Bone marrow (tissue), 2 donors: ENCODE results near the gene CHST14.

Experiments used
- DNase-seq, 2 donors: peaks; one replicate each; lab custom pipeline; 2025; lab: John Stamatoyannopoulos, UW

Gene CHST14, protein sequence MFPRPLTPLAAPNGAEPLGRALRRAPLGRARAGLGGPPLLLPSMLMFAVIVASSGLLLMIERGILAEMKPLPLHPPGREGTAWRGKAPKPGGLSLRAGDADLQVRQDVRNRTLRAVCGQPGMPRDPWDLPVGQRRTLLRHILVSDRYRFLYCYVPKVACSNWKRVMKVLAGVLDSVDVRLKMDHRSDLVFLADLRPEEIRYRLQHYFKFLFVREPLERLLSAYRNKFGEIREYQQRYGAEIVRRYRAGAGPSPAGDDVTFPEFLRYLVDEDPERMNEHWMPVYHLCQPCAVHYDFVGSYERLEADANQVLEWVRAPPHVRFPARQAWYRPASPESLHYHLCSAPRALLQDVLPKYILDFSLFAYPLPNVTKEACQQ

DNA sequence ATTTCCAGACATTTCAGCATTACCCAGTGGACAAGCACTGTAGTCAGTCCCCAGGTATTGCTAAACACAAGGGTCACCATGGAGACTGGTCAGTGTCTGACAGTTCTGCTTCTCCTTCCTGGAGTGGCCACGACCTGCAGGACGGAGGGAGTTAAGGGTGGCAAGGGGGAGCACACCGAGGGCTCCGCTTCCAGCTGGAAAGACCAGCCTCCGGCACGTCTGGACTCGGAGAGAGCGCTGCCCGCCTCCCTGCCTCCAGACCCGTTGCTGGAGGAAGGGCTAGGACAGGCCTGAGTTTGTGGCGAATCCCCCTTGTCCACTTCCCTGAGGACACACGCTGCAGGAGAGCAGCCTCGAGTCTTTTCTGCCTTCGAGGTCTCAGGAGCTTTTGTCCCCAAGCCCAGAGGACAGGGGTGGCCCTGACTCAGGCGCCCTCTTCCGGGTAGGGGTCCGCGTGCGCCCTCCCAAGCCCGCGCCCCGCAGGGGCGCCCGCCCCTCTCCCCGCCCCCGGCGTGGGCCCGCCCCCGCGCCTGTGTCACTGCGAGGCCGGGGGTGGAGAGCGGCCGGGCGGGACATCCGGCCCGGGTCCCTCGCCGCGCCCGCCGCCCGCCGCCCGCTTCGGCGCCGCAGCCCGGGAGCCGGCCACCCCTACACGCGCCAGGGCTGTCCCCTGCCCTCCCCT lies at the start of gene CHST14:
CHST14 (plus strand) TSS at position 562 of the 682 bp plus-strand sequence. CDS start 230 bp downstream, outside the sequence.
- DNase-seq: peak in 1 of 2 donors; percentile 47

DNA sequence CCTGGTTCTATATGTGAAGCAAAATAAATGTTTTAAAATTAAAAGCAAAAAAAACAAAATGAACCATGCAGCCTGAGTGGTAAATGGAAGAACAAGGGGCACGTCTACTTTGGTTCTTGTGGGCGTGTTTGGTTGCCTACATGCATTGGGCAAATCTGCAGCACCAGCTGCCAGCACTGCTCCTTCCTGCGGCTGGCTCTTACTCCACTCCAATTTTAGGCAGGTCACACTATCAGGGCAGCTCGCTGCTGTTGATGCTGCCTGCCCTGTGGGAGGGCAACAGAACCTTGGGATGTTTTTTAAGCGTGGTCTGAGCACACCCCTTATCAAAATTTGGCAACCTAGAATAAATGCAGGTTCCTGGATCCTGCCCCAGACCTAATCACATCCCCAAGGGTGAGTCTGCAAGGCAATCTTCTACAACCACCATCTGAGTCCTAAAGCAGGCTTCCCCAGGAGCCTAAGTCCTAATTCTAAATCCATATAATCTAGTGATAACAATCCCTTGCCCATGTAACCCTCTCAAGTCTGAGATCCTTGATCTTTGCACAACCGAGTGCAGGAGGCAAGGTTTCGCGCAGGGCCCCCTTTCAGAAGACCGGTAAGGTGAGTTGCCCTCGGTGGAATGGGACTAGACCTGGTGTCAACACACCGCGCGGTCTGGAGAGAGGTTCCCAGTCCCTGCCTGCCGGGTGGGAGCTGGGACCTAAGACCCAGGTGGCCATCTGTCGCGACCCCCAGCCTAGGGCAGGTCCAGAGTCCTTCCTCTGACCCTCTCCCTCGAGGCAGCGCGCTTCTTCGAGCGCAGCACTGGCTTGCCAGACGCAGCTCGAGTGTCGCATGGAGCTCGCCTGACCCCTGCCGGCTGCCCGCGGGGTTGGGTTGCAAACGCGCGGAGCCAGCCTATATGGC lies 49.3 kb upstream of the CHST14 start:
- DNase-seq: peak; percentile 10 to 69

DNA sequence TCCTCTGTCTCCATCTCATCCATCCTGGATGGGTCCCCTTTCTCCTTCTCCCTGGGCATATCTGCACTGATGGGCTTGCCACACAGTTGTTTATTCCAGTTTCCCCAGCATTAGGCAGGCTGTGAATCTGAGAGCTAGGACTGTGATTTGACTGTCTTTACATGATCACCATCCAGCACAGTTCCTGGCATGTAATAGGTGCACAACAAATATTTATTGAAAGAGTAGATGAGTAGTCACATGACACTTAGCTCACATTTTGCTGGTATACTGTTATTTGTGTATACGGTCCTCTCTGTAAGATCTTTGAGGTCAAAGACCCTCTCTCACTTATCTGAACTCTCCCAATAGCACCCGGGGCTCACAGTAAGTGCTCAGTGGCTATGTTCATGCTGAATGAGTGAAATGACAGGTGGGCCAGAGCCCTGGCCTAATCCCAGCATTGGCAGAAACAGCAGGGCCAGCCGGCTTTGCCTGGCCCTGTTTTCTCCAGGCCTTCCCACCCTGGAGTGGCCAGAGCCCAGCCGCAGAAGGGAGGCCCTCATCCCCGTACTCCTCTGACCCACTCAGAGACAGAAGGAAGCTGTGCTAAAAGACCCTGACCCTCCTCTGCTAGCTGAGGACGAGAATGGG lies 46.2 kb upstream of the CHST14 start:
- DNase-seq: no peak

DNA sequence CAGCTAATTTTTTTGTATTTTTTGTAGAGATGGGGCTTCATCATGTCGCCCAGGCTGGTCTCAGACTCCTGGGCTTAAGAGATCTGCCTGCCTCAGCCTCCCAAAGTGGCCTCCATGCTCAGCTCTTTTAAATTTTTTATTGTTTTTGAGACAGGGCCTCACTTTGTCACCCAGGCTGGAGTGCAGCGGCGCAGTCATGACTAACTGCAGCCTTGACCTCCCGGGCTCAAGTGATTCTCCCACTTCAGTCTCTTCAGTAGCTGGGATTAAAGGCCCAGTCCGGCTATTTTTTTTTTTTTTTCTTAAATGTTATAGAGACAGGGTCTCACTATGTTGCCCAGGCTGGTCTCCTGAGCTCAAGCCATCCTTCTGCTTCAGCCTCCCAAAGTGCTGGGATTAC lies 45.1 kb upstream of the CHST14 start:
- no peak for DNase-seq

DNA sequence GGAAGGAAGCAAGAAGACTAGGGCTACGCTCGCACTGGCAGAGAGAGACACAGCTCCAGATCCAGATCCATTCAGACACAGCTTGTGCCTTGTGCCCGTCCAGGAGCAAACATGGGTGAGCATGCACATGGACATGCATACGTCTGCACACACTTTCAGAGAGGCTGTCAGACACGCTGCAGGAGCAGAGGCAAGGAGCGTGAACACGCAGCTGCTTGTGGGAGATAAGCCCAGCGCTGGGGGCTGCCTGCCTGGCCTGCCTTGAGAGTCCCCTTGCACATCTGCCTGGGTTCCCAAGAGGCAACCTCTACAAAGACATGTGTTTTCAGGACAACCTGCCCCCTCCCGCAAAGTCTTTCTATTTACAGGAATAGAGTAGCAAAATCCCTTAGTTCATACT lies 43.6 kb upstream of the CHST14 start:
- no peak for DNase-seq

DNA sequence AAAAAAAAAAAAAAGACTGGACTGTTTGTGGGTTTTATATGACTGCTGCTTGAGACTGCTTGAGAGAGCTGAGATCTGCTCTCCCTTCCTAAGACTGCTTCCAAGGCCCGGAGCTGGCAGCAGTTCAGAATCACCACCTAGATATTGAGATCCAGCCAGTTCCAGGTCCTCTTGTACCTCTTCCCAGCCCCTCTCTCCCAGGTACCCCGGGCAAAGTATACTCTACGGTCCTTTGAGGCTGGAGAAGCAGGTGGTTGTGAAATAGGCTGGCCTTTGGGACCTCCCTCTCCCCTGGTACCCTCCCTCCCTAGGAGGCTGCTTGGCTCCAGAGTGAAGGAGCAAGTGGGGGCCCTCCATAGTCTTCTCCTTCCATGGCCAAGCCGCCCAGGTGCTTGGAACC lies 42.6 kb upstream of the CHST14 start:
- no peak for DNase-seq

DNA sequence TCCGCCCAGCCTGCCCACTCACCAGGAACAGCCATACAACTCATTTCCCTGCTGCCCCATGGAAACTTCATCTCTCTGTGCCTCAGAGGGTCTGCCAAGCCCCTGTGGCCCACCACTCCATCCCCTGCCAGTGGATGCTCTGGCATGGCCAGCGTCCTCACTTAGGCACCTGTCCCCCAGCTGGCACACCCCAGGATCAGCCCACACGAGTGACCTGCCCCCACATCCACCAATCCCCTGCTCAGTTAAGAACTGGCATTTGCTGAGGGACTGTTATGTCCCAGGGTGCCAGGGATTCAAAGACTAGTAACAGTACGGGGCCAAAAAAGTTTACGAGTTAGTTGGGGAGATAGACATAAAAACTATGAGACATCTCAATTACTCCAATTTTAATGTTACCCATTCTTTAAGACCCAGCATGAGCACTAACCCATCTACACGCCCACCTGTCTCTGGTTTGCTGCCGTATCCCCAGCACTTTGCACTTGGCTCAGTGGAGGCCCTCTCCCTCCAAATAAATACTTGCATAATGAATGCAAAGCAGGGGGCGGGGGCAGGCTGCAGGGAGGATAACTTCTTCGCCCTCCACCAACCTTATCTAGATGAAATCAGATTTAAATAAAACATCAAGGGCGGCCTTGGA lies 41.6 kb upstream of the CHST14 start:
- DNase-seq: no peak

DNA sequence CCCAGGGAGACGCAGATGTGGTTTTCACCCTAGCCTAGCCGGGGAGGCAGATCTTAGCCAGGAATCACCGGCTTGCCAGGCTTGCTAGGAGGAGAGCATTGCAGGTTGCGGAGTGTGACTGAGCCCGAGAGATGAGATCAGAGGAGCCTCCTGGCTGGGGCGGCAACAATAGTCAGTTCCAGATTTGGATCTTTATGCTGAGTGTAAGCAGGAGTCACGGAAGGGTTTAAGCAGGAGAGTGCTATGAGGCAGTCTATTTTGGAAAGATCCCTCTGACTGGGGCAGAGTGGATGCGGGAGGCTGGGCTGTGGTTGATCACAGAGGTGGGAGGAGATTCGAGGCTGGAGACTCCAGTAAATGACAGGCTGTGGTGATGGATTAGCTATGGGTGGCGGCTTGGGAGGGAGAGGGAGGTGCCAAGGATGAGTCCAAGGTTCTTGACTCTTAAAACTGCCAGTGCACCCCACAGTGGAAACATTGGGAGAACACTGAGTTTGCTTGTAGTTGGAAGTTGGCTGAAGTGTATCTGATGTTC lies 40.4 kb upstream of the CHST14 start:
- no peak for DNase-seq

DNA sequence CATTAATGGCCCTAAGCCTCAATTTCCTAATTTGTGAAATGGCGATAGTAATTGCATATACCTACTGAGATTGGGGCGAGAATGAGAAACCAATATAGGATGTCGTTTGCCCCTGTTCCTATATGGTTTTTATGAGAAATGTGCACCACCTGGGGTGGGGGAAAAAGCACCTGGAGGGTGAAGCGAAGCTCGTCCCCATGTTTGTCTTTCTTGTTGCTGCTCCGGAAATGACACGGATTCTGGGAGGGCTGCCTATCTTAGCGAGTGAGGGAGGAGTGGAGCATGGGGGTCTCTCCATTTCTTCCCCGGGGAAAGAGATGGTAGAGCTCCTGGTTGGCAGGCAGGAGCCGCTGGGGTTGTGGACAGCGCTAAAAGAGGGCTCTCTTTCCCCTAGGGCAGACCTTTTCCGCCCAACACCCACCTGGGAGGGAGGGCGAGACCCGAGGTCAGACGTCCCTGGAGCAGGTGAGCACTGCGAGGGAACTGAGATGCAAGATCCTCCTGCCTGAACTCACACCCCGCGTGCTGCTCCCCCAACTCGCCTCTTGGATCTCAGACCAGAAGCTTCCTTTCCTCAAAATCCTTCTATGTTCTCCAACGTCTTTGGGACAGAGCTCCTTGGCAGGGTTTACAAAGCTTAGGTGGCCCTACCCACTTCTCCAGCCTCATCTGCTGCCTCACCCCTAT lies 35.6 kb upstream of the CHST14 start:
- no peak for DNase-seq

DNA sequence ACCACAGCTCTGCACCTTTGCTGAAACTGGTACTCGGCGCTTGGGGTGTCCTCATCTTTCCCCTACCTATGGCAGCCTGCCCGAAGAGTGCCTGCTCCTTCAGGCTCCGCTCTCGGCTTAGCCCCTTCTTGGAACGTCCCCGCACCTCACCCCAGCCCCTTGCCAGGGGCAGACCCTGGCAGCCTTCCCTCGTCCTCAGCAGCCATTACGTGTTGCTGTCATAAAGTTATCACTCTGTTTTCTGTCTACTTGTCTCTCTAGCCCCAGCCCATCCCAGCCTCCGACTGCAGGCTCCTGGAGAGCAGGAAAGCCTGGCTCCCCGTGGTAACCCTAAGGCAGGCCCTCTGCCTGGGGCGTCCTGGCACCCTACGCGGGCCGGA lies 35.1 kb upstream of the CHST14 start:
- DNase-seq: no peak

DNA sequence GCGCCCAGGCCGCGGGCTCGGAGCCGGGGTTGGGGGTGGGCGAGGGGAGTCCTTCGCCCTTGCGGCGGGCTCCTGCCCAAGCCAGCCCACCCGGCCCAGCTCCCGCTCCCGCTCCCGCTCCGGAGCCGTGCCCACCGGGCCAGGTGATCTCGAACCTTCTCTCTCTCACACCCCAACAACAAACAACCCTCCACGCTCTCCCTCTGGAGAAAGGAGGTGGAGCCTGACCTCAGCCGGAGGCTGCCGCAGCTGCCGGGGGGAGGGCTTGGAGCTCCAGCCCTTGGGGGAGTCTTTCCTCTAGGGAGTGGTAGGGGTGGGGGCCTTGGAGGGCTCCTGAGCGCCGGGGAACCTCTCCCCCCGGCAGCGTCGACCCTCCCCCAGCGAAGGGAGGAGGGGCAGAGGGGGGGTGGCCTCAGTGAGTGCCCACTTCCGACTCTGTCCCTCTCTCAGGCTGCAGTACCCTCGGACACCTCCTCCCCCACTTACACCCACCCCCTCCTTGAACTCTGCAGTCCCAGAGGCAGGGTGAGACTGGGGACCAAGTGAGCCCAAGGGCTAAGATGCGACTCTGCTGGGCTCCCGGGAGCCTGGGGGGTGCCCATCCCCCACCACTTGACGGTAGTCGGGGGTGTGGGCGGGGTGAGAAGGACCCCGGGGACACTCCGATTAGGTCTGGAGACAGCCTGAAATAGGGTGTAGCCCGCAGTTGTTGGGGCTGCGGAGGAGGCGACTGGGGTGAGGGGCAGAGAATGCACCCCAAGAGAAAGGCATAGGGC lies 34.5 kb upstream of the CHST14 start:
- no peak for DNase-seq

DNA sequence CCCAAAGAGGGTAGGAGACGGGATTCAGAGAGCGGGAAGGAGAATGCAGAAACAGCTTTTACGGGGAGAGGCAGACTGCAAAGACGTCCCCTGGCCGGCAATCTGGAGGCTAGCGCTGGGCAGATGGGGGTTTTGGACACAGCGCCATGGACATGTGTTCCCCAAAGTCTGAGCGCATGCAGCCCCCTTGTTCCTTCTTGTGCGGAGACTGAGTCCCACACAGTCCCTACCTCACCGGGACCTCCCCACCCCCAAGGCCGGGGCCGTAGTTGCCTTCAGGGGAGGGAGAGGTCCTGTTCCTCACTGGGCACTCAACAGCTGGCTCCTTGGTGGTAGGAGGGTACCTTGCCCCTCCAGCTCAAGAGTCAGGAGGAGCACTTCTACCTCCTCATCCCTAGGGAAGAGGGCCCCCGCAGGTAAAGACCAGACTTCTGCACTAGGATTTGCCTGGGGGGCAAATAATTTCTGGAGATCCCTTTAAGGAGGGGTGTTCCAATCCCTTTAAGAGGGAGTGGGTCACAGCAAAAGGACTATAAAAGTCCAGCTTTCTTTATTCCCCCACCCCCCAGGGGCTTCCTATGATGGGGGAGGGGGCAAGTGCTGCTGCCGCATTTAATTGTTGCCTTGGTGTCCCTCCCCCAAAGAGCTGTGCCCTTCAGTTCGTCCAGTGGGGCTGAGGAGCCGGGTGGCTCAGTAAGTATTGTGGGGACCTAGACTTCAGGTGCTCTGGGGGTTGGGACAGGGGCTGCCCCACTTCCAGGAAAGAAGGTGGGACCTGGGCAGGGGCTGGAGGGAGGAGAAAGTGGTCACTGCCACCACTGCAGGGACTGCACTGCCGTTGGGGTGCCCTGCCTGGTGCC lies 33.7 kb upstream of the CHST14 start:
- DNase-seq: no peak

DNA sequence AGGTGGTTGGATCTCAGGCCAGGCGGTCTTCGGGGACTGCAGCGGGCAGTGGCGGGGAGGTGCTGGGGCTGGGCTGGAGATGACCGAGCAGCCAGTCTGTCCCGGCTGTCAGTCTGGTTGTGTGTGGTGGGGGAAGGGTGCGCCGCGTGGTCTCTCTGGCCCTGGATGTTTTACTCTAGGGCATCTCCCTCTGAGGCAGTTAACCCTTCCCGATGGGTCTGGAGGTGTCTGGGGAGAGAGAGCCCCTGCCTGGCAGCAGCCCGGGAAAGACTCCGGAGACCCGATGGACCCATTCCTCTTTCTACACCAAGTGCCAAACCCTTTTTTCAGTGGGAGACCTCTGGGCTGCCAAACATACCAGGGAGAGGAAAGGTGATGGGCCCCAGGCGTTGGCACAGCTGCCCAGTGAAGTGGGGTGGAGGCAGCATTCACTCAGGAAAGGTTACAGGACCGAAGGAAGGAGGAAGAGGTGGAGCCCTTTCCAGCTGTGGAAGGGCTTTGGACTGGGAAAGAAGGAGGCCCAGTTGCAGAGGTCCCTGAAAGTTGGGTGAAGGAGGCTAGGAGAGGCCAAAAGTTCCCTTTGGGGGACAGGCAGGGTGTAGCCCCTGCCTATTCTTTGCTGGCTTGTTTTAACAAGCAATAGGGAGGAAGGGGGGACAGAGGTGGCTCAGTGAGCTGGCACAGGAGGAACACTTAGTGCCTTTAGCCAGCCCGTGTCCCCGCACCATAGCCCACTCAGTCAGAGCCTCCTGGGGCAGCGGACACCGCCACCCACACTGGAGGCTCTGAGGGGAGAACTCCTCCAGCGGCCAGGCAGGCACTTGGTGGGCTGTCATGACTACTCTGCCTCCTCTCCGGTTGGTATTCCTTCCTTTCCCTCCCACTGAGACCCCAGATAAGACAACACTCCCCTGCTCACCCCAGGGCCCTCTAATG lies 32.8 kb upstream of the CHST14 start:
- no peak for DNase-seq

DNA sequence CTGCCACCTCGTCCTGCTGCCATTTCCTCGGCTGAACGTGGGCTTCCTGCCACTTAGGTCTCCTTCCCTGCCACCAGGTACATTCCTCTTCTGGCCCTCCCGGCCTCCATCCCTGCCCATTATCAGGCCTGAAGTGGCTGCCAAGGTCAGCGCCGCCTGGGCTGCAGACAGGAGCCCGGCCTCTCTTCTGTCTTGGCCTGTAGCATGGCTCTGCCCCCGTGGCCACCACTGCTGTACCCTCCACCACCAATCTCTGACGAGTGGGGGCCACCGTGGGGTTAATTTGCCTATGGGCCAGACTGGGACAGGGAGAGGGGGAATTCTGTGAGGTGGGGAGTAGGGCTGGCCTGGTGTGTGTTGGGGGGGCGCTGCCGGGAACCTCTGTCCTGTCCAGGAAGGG lies 32.1 kb upstream of the CHST14 start:
- no peak for DNase-seq

DNA sequence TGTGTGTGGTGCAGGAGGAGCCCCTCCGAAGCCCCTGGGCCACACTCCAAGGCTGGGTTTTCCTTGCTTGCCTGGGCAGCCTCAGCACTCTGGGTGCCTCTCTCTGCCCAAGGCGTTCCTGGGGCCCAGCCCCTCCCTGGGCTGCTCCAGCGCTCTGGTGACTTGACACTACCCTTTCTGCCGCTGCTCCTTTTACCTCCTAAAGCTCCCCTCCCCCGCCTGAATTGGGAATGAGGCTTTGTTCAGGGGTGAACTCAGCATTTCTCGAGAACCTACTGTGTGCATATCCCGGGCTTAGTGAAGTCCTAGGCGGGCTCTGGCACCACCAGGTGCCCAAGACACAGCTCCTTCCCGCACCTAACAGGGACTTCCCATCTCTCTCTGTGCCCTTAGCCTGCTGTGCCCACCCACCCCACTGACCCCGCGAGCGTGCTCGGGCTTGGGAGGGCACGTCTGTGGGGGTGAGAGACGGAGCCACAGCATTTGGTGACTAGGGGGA lies 31.3 kb upstream of the CHST14 start:
- no peak for DNase-seq

DNA sequence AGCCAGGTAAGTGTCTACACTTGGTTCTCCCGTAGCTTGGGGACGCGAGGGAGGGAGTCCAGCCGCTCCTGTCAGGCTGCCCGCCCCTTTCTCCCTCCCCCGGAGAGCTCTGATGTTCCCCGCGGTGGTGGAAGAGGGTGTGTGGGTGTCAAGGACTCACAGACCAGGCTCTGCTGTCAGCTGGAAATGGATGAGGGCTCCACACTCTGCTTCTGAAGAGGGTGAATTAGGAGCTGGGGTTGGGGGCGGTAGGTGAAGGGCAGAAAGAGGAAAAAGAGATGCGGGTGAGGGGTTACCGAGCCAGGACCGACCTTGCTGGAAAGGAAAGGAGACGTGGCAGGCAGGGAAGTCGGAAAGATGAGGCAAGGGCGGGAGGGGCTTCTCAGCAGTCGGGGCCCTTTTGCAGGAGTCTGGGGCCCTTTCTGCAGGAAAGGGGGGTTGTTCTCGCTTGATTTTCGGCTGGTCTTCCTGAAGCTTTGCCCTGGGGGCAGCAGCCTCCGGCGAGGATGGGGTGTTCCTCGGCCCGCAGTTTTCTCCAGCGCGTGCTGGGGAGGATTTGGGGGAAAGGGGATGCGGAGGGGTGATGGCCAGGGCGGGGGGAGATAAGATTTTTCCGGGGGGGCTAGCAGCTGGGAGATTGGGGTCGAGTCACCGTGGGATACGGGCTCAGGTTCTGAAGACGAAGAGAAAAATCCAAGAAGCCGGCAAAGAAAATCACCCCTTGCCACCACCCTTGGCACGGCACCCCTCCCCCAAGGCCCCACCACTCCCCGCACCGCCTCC lies 30.6 kb upstream of the CHST14 start:
- peak in 1 of 2 donors; percentile 32 for DNase-seq
